Measurements from ENCODE around the gene KRTAP10-6.
"Not testable (repeated sequence)": the region's sequence is repeated elsewhere in the genome, so short reads cannot be mapped to it uniquely, and the experiment has no call there.

KRTAP10-6 gene

GRCh38 chr21:44578371-44579055 is 13.8 kb downstream of the KRTAP10-6 start:
- no peak for DNase-seq (ENCODE audit: low read depth)

GRCh38 chr21:44576025-44576420 is 16.3 kb downstream of the KRTAP10-6 start:
- DNase-seq (ENCODE audit: low read depth), result no peak

- no peak for DNase-seq (ENCODE audit: low read depth)
Measured at GRCh38 chr21:44575307-44576024, 16.8 kb downstream of the KRTAP10-6 start.

GRCh38 chr21:44574457-44575306 is 17.6 kb downstream of the KRTAP10-6 start:
- DNase-seq (ENCODE audit: low read depth), result no peak

GRCh38 chr21:44573630-44574456 is 18.5 kb downstream of the KRTAP10-6 start, which contains the start of gene KRTAP10-4:
TSS of gene KRTAP10-4 (plus strand) at chr21:44573729. CDS start at chr21:44573759, 30 bp downstream.
- DNase-seq (ENCODE audit: low read depth), result not testable (repeated sequence)

- DNase-seq (ENCODE audit: low read depth), result no peak
Measured at GRCh38 chr21:44572959-44573583, 19.2 kb downstream of the KRTAP10-6 start.

GRCh38 chr21:44571844-44572782 is 20.2 kb downstream of the KRTAP10-6 start:
- no peak for DNase-seq (ENCODE audit: low read depth)

- DNase-seq (ENCODE audit: low read depth), result no peak
Measured at GRCh38 chr21:44571296-44571695, 21.0 kb downstream of the KRTAP10-6 start.

GRCh38 chr21:44569861-44570517 is 22.3 kb downstream of the KRTAP10-6 start:
- no peak for DNase-seq (ENCODE audit: low read depth)

- no peak for DNase-seq (ENCODE audit: low read depth)
Measured at GRCh38 chr21:44568667-44569556, 23.4 kb downstream of the KRTAP10-6 start.

GRCh38 chr21:44568261-44568660 is 24.0 kb downstream of the KRTAP10-6 start:
- DNase-seq (ENCODE audit: low read depth), result no peak

GRCh38 chr21:44567481-44568171 is 24.7 kb downstream of the KRTAP10-6 start:
- no peak for DNase-seq (ENCODE audit: low read depth)

- DNase-seq (ENCODE audit: low read depth), result no peak
Measured at GRCh38 chr21:44566403-44566802, 25.9 kb downstream of the KRTAP10-6 start.

- DNase-seq (ENCODE audit: low read depth), result no peak
Measured at GRCh38 chr21:44564886-44565598, 27.3 kb downstream of the KRTAP10-6 start.

GRCh38 chr21:44564099-44564498 is 28.2 kb downstream of the KRTAP10-6 start:
- DNase-seq (ENCODE audit: low read depth), result no peak

GRCh38 chr21:44558695-44559094 is 33.6 kb downstream of the KRTAP10-6 start, which contains the start of gene KRTAP10-3:
TSS of gene KRTAP10-3 (minus strand) at chr21:44558795. CDS start at chr21:44558715, 80 bp downstream.
- DNase-seq (ENCODE audit: low read depth), result no peak

- not testable (repeated sequence) for DNase-seq (ENCODE audit: low read depth)
Measured at GRCh38 chr21:44558329-44558675, 34.0 kb downstream of the KRTAP10-6 start.

Data from HS-27A (cell line).